IMR-90 (cell line): ENCODE data around the gene OR2C1. TPM values are rescaled to one million over a fixed set of nuclear protein-coding genes. Genes with fewer than 3 reads are reported as not detected.

ENCODE experiments used
- ATAC-seq: fragments of 200-7000 bp; cut with Tn5 transposase; 2 replicates; pipeline ENCODE4 v1.9.1; 2020; ENCODE audit warnings: low read depth, mild to moderate bottlenecking, moderate library complexity
- BruUV-seq: library from RNA; stranded (reverse); fragments of 400-500 nt; replicated peaks from 2 replicates; lab custom pipeline; 2021; lab: Mats Ljungman, UMichigan
- CTCF ChIA-PET: fragments of 300-600 bp; formaldehyde crosslinking; extraction: SDS; loops from one replicate; lab custom pipeline; 2021; ENCODE audit warnings: antibody characterized with exemption; lab: Yijun Ruan, JAX
- POLR2A ChIA-PET: fragments of 300-600 bp; sonication (Branson Sonifier 250); formaldehyde crosslinking; loops from one replicate; lab custom pipeline; 2022; ENCODE audit warnings: antibody characterized with exemption; ENCODE audit not compliant: unreplicated experiment; lab: Charles Lee
- DNase-seq: peaks from one replicate; pipeline ENCODE4 v3.0.0; 2013
- H2AFZ ChIP-seq: replicated peaks from 2 replicates; pipeline ENCODE3; 2013; ENCODE audit warnings: low read length, mild to moderate bottlenecking; ENCODE audit not compliant: poor library complexity
- H2AK5ac ChIP-seq: 2 replicates; pipeline ENCODE4 v1.6.1; 2013; ENCODE audit warnings: low read depth, low read length, inconsistent platforms
- H2AK9ac ChIP-seq: replicated peaks from 2 replicates; pipeline ENCODE3; 2013; ENCODE audit warnings: mild to moderate bottlenecking, low read depth, low read length, moderate library complexity; ENCODE audit not compliant: poor library complexity
- H2BK120ac ChIP-seq: 2 replicates; pipeline ENCODE4 v1.6.1; 2013; ENCODE audit warnings: low read depth, low read length, inconsistent platforms
- H2BK15ac ChIP-seq: 3 replicates; pipeline ENCODE4 v1.6.1; 2013; ENCODE audit warnings: low read depth, low read length, inconsistent platforms
- H2BK20ac ChIP-seq: 2 replicates; pipeline ENCODE4 v1.6.1; 2013; ENCODE audit warnings: low read depth, mild to moderate bottlenecking, inconsistent platforms, low read length, moderate library complexity
- H2BK5ac ChIP-seq: 2 replicates; pipeline ENCODE4 v1.6.1; 2013; ENCODE audit warnings: mild to moderate bottlenecking, low read depth, low read length, inconsistent platforms; ENCODE audit not compliant: poor library complexity, severe bottlenecking
- H3K14ac ChIP-seq: replicated peaks from 2 replicates; pipeline ENCODE4 v1.6.1; 2013; ENCODE audit warnings: low read depth, low read length, inconsistent platforms
- H3K18ac ChIP-seq: 2 replicates; pipeline ENCODE4 v1.6.1; 2013; ENCODE audit warnings: low read depth, low read length, control low read depth
- H3K23ac ChIP-seq: 2 replicates; pipeline ENCODE4 v1.6.1; 2013; ENCODE audit warnings: low read depth, low read length, inconsistent platforms
- H3K27ac ChIP-seq: 2 replicates; pipeline ENCODE4 v1.5.1; 2013; ENCODE audit warnings: mild to moderate bottlenecking, control low read depth, low read length; ENCODE audit not compliant: insufficient read depth
- H3K27me3 ChIP-seq: 2 replicates; pipeline ENCODE4 v1.6.1; 2013; ENCODE audit warnings: low read length; ENCODE audit not compliant: control insufficient read depth, insufficient read depth
- H3K36me3 ChIP-seq: 2 replicates; pipeline ENCODE4 v1.6.1; 2013; ENCODE audit warnings: low read length, mixed read lengths; ENCODE audit not compliant: control insufficient read depth, insufficient read depth
- H3K4ac ChIP-seq: 2 replicates; pipeline ENCODE4 v1.6.1; 2013; ENCODE audit warnings: low read depth, low read length, inconsistent platforms
- H3K4me1 ChIP-seq: 2 replicates; pipeline ENCODE4 v1.6.1; 2013; ENCODE audit warnings: low read length, mixed read lengths; ENCODE audit not compliant: control insufficient read depth, insufficient read depth
- H3K4me2 ChIP-seq: 2 replicates; pipeline ENCODE4 v1.6.1; 2013; ENCODE audit warnings: low read depth, mild to moderate bottlenecking, control low read depth, low read length, moderate library complexity
- H3K4me3 ChIP-seq: 2 replicates; pipeline ENCODE4 v1.5.1; 2013; ENCODE audit warnings: low read depth, mild to moderate bottlenecking, control low read depth, low read length, moderate library complexity; ENCODE audit not compliant: insufficient read depth
- H3K56ac ChIP-seq: 2 replicates; pipeline ENCODE4 v1.6.1; 2013; ENCODE audit warnings: low read length, inconsistent platforms; ENCODE audit not compliant: insufficient read depth; ENCODE audit errors: extremely low read depth
- H3K79me1 ChIP-seq, 2 experiments: 2 replicates each; pipeline ENCODE4 v1.6.1; 2013; ENCODE audit warnings: low read length in 2 of 2, inconsistent platforms in 1 of 2, low read depth in 1 of 2
- H3K9ac ChIP-seq: 2 replicates; pipeline ENCODE4 v1.6.1; 2013; ENCODE audit warnings: low read depth, low read length, control low read depth
- H3K9me1 ChIP-seq: 2 replicates; pipeline ENCODE4 v1.6.1; 2013; ENCODE audit warnings: low read length, inconsistent platforms; ENCODE audit not compliant: insufficient read depth
- H3K9me3 ChIP-seq: 2 replicates; pipeline ENCODE4 v1.6.1; 2013; ENCODE audit warnings: low read length; ENCODE audit not compliant: control insufficient read depth, insufficient read depth
- H4K20me1 ChIP-seq: 2 replicates; pipeline ENCODE4 v1.6.1; 2013; ENCODE audit warnings: low read length, inconsistent platforms; ENCODE audit not compliant: insufficient read depth
- H4K5ac ChIP-seq: 2 replicates; pipeline ENCODE4 v1.6.1; 2013; ENCODE audit warnings: mild to moderate bottlenecking, low read depth, low read length, control low read depth
- H4K8ac ChIP-seq, 2 experiments: 2 replicates each; pipeline ENCODE4 v1.6.1; 2013; ENCODE audit warnings: low read depth in 2 of 2, low read length in 2 of 2, control low read depth in 1 of 2, inconsistent platforms in 1 of 2
- H4K91ac ChIP-seq: 2 replicates; pipeline ENCODE4 v1.6.1; 2013; ENCODE audit warnings: low read depth, low read length, inconsistent platforms; ENCODE audit not compliant: insufficient read depth
- BHLHE40 ChIP-seq: fragments of 150-350 bp; IDR thresholded peaks from 2 replicates; pipeline ENCODE4 v1.6.1; 2016; ENCODE audit warnings: mild to moderate bottlenecking, low read depth, low read length
- CEBPB ChIP-seq: IDR thresholded peaks from 2 replicates; pipeline ENCODE4 v1.6.1; 2012; ENCODE audit warnings: low read depth, low read length, improper control_type of control experiment
- CHD1 ChIP-seq: IDR thresholded peaks from 2 replicates; pipeline ENCODE4 v1.6.1; 2012; ENCODE audit warnings: low read depth, low read length, improper control_type of control experiment
- CTCF ChIP-seq: conservative IDR thresholded peaks from 2 replicates; pipeline ENCODE4 v1.5.1; 2012; ENCODE audit warnings: mild to moderate bottlenecking, low read depth, low read length, improper control_type of control experiment
- ELK1 ChIP-seq: fragments of 150-350 bp; IDR thresholded peaks from 2 replicates; pipeline ENCODE4 v1.6.1; 2016; ENCODE audit warnings: low read depth, mild to moderate bottlenecking, low read length, moderate library complexity, borderline replicate concordance
- FOS ChIP-seq: fragments of 150-350 bp; IDR thresholded peaks from 2 replicates; pipeline ENCODE4 v1.6.1; 2016; ENCODE audit warnings: low read depth, low read length
- MAFK ChIP-seq: IDR thresholded peaks from 2 replicates; pipeline ENCODE4 v1.6.1; 2012; ENCODE audit warnings: low read depth, low read length, improper control_type of control experiment
- MAZ ChIP-seq: IDR thresholded peaks from 2 replicates; pipeline ENCODE4 v1.6.1; 2012; ENCODE audit warnings: low read depth, mild to moderate bottlenecking, low read length, improper control_type of control experiment, moderate library complexity, borderline replicate concordance
- NFE2L2 ChIP-seq: fragments of 150-350 bp; IDR thresholded peaks from 2 replicates; pipeline ENCODE4 v1.6.1; 2016; ENCODE audit warnings: low read depth, mild to moderate bottlenecking, low read length
- POLR2A ChIP-seq: IDR thresholded peaks from 2 replicates; pipeline ENCODE4 v1.6.1; 2012; ENCODE audit warnings: mild to moderate bottlenecking, low read depth, low read length
- RCOR1 ChIP-seq: IDR thresholded peaks from 2 replicates; pipeline ENCODE4 v1.6.1; 2012; ENCODE audit warnings: mild to moderate bottlenecking, low read length, improper control_type of control experiment; ENCODE audit not compliant: insufficient replicate concordance
- RFX5 ChIP-seq: IDR thresholded peaks from 2 replicates; pipeline ENCODE4 v1.8.0; 2012; ENCODE audit warnings: low read depth, mild to moderate bottlenecking, low read length, moderate library complexity
- SMC3 ChIP-seq: fragments of 150-350 bp; IDR thresholded peaks from 2 replicates; pipeline ENCODE4 v1.6.1; 2016; ENCODE audit warnings: low read depth, mild to moderate bottlenecking, antibody characterized with exemption, low read length, moderate library complexity
- USF2 ChIP-seq: fragments of 150-350 bp; IDR thresholded peaks from 2 replicates; pipeline ENCODE4 v1.6.1; 2017; ENCODE audit warnings: mild to moderate bottlenecking, antibody characterized with exemption, low read length, low read depth
- WGBS, 2 experiments: methylation state at CpG; one replicate each; pipeline versions ENCODE4 v1.1.5 to v1.1.7; 2013; ENCODE audit warnings: missing lambda C conversion rate in 2 of 2; ENCODE audit not compliant: insufficient read length in 1 of 2; ENCODE audit errors: extremely low coverage in 2 of 2; 5-methylcytosine and 5-hydroxymethylcytosine counted together
- dilution Hi-C: fragments of 300-500 bp; cut with HindIII; formaldehyde crosslinking; loops from one replicate; pipeline ENCODE4 v1.14.3; 2018; ENCODE audit warnings: low sequenced_read_pairs; ENCODE audit not compliant: unreplicated experiment
- in situ Hi-C: fragments of 300-500 bp; cut with MboI; formaldehyde crosslinking; loops from 3 replicates; pipeline ENCODE4 v1.14.3; 2019; ENCODE audit warnings: low sequenced_read_pairs, inconsistent platforms, mixed read lengths
- intact Hi-C: fragments of 100-400 bp; cut with micrococcal nuclease; formaldehyde crosslinking; loops from 2 replicates; pipeline ENCODE4 v1.10.0; 2022
- polyA plus RNA-seq, 3 experiments: library from polyadenylated mRNA; depleted of rRNA; stranded (reverse); fragments of >200 nt; gene quantifications; 2 replicates each; pipeline ENCODE4 v1.2.3, GENCODE V29; 2012; ENCODE audit warnings: low replicate concordance in 1 of 3
- total RNA-seq: library from RNA; depleted of rRNA; stranded (reverse); fragments of >200 nt; gene quantifications from 2 replicates; pipeline ENCODE4 v1.2.3, GENCODE V29; 2012

Gene OR2C1
- total and polyA plus RNA-seq, 2 of the 4 experiments (the other 2 are of a cell fraction) = under 0.01 to 0.05 TPM

- Histone ChIP-seq H3K56ac (no peak overlapping the region), H3K79me1 (no peaks in the 10 kb centered on the region), H2BK5ac (no peak overlapping the region), H2AK5ac (no peak overlapping the region), H4K20me1 (no peaks in the 10 kb centered on the region), H3K18ac (no peak overlapping the region), H2AK9ac (no peak overlapping the region), H2BK20ac (no peak overlapping the region), H3K23ac (no peak overlapping the region), H3K4ac (no peak overlapping the region), H3K9me3 (peaks cover 1% of the 10 kb centered on the region; the same call in 1 of the 2 replicates), H3K36me3 (no peaks in the 10 kb centered on the region), H3K9ac (no peak overlapping the region), H2BK15ac (no peak overlapping the region), H3K4me2 (no peak overlapping the region), H2AFZ (no peak overlapping the region), H3K4me1 (no peaks in the 10 kb centered on the region), H3K4me3 (no peak overlapping the region), H3K27me3 (no peaks in the 10 kb centered on the region; the same call in 1 of the 2 replicates), H3K14ac (no peak overlapping the region), H4K5ac (no peak overlapping the region), H4K91ac (no peak overlapping the region), H4K8ac (no peak overlapping the region), H3K9me1 (no peaks in the 10 kb centered on the region), H2BK120ac (no peak overlapping the region), H3K27ac (no peak overlapping the region)
- BruUV-seq = no TSS peak
- intact Hi-C loops = no loop called here
- DNase-seq (no peak), ATAC-seq (no peak)
- dilution Hi-C loops = no loop called here
- ChIA-PET CTCF (no interaction called here), POLR2A (no interaction called here)
- no peak for TF ChIP-seq RFX5
- TF ChIP-seq CEBPB = no peak
- TF ChIP-seq MAFK = no peak
- TF ChIP-seq NFE2L2 = no peak
- TF ChIP-seq CTCF = no peak
- no peak for TF ChIP-seq RCOR1
- TF ChIP-seq SMC3 = no peak
- no peak for TF ChIP-seq USF2
- TF ChIP-seq ELK1 = no peak
- no peak for TF ChIP-seq CHD1
- TF ChIP-seq BHLHE40 = no peak
- no peak for TF ChIP-seq POLR2A
- no peak for TF ChIP-seq MAZ
- TF ChIP-seq FOS = no peak
- no CpG with 5 or more reads among the region's 4 CpGs for WGBS, 2 experiments
- in situ Hi-C loops = no loop called here
Measured at GRCh38 chr16:3348547-3349167, 7.0 kb upstream of the OR2C1 start.
